Stimulated activated CD8-positive, alpha-beta memory T cell treated with anti-CD3 and anti-CD28 coated beads, Interleukin-15, amount 100 ng/mL, for 4 hours (primary cell): ENCODE results near the gene MDP1.
"Not testable (repeated sequence)": the region's sequence is repeated elsewhere in the genome, so short reads cannot be mapped to it uniquely, and the experiment has no call there.

Experiments used
- DNase-seq, 2 donors: peaks; one replicate each; pipeline ENCODE4 v3.0.0-alpha.2; 2020; ENCODE audit warnings: low read depth in 2 of 2

The MDP1 gene

GRCh38 chr14:24231263-24232120 lies 15.6 kb upstream of the MDP1 start:
- no peak for DNase-seq

GRCh38 chr14:24228902-24229301 lies 13.0 kb upstream of the MDP1 start:
- no peak for DNase-seq

GRCh38 chr14:24226473-24226872 lies 10.6 kb upstream of the MDP1 start:
- DNase-seq: no peak

GRCh38 chr14:24224618-24225071 lies 8.8 kb upstream of the MDP1 start:
- DNase-seq: no peak

GRCh38 chr14:24222987-24223386 lies 7.1 kb upstream of the MDP1 start:
- not testable (repeated sequence) for DNase-seq

GRCh38 chr14:24219521-24219920 lies 3.7 kb upstream of the MDP1 start:
- DNase-seq: no peak

- DNase-seq: no peak
Observed at GRCh38 chr14:24219080-24219479, 3.2 kb upstream of the MDP1 start.

GRCh38 chr14:24216876-24217275 lies 1.0 kb upstream of the MDP1 start:
- DNase-seq: not testable (repeated sequence)

GRCh38 chr14:24216345-24216699 lies 456 bp upstream of the MDP1 start:
- no peak for DNase-seq

- no peak for DNase-seq
Observed at GRCh38 chr14:24213866-24214662, 1.8 kb downstream of the MDP1 start.

- peak; percentile 92 to 95 for DNase-seq
Observed at GRCh38 chr14:24212924-24213865, 2.7 kb downstream of the MDP1 start, which contains the start of gene CHMP4A. Gene CHMP4A, minus strand, starts transcription at chr14:24213488. Its CDS starts 49 bp downstream, at chr14:24213439.

GRCh38 chr14:24211311-24211710 lies 4.6 kb downstream of the MDP1 start:
- no peak for DNase-seq

- no peak for DNase-seq
Observed at GRCh38 chr14:24207625-24208024, 8.2 kb downstream of the MDP1 start.

- DNase-seq: no peak
Observed at GRCh38 chr14:24207104-24207551, 8.7 kb downstream of the MDP1 start.

- no peak for DNase-seq
Observed at GRCh38 chr14:24206260-24207103, 9.4 kb downstream of the MDP1 start.

GRCh38 chr14:24204163-24205146 lies 11.4 kb downstream of the MDP1 start:
- DNase-seq: no peak

GRCh38 chr14:24203249-24203886 lies 12.5 kb downstream of the MDP1 start:
- not testable (repeated sequence) for DNase-seq

GRCh38 chr14:24202538-24202937 lies 13.3 kb downstream of the MDP1 start:
- not testable (repeated sequence) for DNase-seq
